ENCODE data around the gene FHL3.

Gene FHL3

GRCh38 chr1:38005195-38006007 is at the start of gene FHL3:
Gene FHL3 (minus strand): TSS chr1:38005514. CDS start chr1:37999412, 6,102 bp downstream.
- FAIRE-seq, result no peak

- no peak for FAIRE-seq
Measured at GRCh38 chr1:38053416-38054091, 48.2 kb upstream of the FHL3 start.

DNA sequence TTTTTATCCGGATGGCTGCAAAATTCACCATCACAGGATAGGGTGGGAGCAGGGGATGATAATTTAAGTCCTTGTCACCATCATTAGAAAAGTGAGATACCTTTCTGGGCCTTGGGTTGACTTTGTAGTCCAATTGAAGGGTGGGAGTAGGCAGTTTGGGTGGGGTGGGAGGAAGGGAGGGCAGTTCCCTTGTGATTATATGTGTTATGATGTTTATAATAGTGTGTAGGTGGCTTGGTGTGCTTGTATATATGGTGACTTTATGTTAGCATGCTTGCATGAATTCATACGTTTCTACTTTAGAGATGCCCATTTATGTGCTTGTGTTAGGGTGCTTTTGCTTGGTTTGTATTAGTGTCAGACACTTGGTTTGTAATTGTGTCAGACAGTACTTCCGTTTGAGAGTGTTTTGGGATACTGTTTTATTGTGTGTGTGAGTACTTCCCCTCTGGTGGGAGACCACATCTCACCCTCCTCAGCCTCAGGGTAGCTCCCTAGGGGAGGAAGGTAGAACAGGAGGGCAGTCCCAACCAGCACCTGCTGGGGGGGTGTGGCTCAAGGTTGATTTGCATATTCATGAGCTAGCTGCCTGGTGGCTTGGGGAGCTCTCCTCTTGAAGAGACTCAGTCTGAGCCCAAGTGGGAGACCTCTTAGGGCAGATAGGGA is 47.6 kb upstream of the FHL3 start:
- FAIRE-seq, result no peak

GRCh38 chr1:38051079-38051543 is 45.8 kb upstream of the FHL3 start:
- FAIRE-seq, result no peak

DNA sequence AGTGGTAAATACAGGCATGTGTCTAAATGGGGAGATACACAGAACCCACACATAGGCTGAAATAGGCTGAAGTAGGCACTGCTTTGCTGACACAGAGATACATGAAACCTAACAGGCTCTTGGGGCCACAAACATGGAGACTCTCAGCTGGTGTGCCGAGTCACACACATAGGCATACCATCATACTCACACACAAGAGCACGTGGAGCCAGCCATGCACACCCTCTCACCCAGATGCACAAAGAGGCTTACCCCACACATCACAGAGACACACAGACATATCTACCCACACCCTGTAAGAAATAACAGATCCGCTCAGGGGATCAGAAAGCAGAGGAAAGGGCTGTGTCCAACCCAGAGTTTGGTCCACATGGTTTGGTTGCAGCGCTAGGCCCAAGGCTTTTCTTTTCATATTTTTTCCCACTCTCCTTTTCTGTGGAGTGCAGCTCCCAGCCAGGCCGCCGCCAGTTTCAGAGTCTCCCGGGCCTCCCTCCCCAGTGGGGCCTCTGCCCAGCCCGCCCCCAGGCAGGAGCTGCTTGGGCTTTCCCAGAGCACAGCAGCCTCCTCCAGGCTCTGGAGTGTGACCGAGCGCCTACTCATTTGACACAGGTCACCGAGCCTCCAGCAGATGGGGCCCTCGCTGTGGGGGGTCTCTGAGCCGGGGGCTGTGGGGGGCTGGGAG is 45.2 kb upstream of the FHL3 start:
- no peak for FAIRE-seq

DNA sequence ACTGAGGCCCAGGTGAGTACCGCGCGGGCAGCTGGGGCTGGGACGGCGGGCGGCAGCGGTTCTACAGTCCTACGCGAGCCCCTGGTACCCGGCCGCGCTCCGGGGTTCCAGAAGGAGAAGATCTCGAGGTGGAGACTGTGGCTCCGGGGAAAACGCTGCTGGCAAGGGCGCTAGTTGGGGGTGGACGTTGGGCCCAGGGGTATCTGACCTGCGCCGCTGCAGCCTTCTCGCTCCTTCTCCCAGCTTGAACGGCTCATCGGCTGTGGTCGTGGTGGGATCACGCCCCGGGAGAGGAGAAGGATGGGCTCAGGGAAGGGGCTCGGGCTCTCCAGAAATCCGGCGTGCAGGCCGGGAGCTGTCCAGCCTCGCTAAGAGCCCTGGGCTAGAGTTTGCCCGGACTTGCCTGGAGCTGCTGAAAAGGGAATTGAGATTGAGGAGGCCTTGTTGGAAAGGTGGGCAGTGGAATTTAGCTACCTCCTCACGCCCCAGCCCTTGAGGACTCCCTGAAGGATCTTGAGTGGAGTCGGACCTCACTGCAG is 42.4 kb upstream of the FHL3 start:
- no peak for FAIRE-seq

GRCh38 chr1:38046884-38047602 is 41.7 kb upstream of the FHL3 start:
- FAIRE-seq, result no peak

DNA sequence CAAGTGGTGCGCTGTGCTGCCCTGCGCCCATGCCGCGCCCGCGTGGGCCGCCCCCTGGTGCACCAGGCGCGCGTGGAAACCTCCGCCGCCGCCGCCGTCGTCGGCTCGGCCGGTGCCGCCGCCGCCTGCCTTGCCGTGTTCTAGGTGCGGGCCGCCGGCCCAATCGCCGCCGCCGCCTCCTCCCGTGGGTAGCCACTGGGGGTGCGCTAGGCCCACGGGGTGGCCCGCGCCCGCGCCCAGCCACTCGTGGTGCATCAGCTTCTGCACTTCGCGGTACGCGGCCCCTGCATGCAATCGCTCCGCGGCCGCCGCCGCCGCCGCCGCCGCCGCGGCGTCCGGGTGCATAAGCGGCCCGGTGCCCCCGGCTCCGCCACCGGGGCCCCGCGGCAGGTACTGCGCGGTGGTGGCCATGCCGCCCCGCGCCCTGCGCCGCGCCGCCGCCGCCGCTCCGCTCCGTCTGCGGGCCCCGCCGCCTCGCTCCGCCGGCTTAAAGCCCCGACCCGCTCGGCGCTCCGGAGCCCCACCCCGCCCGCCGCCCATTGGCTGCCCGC is 41.1 kb upstream of the FHL3 start, which contains the start of gene POU3F1:
Gene POU3F1, minus strand, starts transcription at position 461 of the 551 bp plus-strand sequence. Its CDS starts 50 bp downstream, at position 411.
- no peak for FAIRE-seq

GRCh38 chr1:38045401-38046332 is 40.4 kb upstream of the FHL3 start:
- FAIRE-seq, result no peak

DNA sequence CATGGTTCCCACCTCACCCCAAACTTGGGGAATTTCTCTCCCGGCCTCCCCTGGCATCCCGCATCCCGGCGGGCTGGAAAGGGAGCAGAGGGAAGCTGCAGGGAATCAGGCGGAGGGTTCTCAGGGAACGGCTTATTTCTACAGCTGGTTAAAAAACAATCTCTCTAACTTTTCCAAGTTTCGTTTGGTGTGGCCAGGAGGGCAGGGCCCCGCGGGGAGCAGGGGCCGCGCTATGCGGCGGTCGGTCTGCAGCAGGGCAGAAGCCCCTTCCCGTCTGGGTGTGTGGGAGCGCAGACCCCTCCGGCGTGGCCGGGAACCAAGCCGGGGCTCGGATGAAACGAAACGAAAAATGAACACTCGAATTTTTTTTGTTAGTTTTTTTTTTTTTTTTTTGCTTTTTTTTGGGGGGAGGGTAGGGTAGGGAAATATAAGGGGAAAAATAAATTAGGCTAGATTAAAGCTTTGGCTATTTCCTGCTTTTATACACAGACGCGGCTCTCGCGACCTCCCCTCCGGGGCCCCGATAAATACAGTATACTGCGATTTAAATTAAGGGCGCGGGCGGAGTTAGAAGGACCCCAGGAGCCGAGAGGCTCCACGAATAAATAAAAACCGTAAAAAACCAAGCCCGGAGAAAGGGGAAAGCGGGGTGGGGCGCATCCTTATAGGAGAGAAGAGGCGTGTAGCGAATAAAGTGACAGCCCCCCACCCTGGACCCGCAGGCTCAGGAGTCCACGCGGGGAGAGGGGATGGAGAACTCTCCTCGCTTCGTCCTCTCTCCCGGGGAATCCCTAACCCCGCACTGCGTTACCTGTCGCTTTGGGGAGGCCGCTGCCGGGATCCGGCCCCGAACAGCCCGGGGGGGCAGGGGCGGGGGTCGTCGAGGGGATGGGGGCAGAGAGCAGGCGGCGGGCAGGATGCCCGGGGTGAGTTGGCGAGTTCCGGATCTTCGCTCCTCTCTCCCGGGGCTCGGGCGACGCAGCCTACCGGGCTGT is 39.2 kb upstream of the FHL3 start:
- FAIRE-seq, result no peak

GRCh38 chr1:38043036-38043747 is 37.9 kb upstream of the FHL3 start:
- no peak for FAIRE-seq

DNA sequence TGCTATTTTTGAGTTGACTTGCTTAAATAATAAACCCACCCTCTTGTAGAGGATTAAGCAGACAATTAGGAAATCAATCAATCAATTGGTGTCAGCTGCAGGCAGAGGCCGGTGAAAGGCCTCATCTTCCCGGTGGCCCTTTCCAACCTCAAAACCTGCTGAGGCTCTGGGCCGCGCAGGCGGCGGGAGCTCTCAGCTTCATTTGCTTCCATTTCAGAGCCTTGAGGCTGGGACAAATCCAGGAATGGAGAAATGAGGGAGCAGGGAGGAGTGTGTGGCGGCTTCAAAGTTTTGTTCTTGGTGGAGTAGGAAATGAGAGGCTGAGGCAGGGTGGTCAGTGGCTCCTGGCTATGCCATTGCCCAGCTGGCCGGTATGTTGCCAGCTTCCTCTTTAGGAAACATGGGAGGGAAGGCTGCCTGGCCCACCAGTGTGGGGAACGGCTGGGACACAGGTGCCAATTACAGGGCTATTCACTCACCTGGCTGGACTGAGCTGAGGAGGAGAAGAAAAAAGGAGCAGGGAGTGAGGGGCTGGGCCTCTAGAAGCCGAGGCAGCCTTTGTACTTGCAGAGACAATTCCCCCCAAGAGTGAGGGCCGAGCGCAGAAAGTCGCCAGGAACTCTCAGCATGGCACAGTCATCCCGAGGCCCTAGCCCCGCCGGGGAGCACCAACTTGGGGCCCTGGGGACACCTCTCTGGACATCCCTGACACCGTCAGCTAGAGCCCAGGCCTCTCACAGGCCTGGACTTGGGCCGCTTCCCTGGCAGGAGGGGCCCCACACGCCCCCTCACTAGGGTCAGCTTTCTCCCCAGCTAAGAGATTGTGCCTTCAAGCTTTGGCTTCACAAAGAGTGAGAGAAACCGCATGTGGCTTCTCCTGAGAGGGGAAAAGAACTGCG is 36.9 kb upstream of the FHL3 start:
- no peak for FAIRE-seq

DNA sequence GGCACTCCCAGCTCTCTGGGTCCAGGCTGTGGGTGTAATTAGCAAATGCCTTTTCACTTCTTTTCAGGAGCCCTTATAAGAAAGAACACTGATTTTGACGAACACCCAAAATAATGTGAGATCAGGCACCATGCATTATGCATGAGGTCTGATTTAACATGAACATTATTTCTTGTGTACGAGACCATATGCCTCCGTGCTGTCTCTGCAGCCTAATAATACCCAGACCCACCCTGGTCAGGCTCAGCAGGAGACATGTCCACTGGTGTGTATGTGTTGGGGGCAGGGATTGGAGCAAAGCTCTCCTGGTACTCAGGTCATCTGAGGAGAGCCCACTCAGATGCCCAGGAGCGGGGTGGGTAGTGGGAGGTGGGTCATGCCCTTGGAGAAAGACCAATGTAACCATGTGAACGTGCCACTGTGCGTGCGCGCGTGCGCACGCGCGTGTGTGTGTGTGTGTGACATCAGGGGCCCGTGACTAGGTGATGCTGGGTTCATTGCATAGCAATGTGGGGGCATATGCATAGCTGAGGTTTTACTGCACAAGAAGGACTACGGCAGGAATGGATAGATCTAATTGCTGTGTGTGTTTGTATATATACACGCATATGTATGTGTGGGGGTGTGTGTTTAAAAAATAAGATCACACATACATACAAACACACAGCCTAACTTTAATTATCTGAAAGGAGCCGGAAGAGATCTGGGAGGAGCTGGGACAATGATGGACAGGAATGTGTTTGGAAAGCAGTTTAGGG is 34.2 kb upstream of the FHL3 start:
- no peak for FAIRE-seq

- FAIRE-seq, result no peak
Measured at GRCh38 chr1:38038861-38039260, 33.5 kb upstream of the FHL3 start.

GRCh38 chr1:38037221-38037939 is 32.1 kb upstream of the FHL3 start:
- no peak for FAIRE-seq

- FAIRE-seq, result no peak
Measured at GRCh38 chr1:38034871-38035270, 29.6 kb upstream of the FHL3 start.
